ENCODE measurements around the gene PRKCQ. TPM values are rescaled to one million over a fixed set of nuclear protein-coding genes. Genes with fewer than 3 reads are reported as not detected.
"Not testable (repeated sequence)": the region's sequence is repeated elsewhere in the genome, so short reads cannot be mapped to it uniquely, and the experiment has no call there.

The PRKCQ gene
- total RNA-seq, 1 donor from 2014 or later, result 24.0 TPM

DNA sequence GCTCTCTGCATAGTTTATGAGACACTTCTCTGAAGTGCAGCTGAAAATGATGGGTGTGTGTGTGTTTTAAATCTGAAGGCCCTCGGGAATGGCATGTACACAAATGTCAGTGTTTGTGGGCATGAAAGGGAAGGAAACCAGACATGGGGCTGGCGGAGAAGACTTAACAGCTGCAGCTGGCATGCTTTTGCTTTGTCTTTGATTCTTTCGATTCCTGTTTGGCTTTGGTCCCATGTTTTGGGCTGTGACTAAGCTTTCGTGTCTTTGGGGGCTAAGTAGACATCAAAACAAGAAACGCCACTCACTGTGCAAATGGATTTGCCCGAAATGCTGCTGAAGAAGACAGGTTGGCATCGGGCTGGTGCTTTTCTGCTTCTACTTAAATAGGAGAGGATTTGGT lies 198.0 kb downstream of the PRKCQ start:
- TF ChIP-seq, protein P1, sequence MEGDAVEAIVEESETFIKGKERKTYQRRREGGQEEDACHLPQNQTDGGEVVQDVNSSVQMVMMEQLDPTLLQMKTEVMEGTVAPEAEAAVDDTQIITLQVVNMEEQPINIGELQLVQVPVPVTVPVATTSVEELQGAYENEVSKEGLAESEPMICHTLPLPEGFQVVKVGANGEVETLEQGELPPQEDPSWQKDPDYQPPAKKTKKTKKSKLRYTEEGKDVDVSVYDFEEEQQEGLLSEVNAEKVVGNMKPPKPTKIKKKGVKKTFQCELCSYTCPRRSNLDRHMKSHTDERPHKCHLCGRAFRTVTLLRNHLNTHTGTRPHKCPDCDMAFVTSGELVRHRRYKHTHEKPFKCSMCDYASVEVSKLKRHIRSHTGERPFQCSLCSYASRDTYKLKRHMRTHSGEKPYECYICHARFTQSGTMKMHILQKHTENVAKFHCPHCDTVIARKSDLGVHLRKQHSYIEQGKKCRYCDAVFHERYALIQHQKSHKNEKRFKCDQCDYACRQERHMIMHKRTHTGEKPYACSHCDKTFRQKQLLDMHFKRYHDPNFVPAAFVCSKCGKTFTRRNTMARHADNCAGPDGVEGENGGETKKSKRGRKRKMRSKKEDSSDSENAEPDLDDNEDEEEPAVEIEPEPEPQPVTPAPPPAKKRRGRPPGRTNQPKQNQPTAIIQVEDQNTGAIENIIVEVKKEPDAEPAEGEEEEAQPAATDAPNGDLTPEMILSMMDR (IDR thresholded peaks at IDR 0.05; ENCODE audit: unreplicated experiment), result no peak
- H3K27me3 Mint-ChIP-seq (ENCODE audit: unreplicated experiment), result peaks cover 11% of the 10 kb centered on the region
- H3K4me1 Mint-ChIP-seq (ENCODE audit: unreplicated experiment), result no peaks in the 10 kb centered on the region
- no peak for DNase-seq (ENCODE audit: low spot score)
- peaks cover 24% of the 10 kb centered on the region for H3K9me3 Mint-ChIP-seq (ENCODE audit: unreplicated experiment)
- H3K36me3 Mint-ChIP-seq (ENCODE audit: low read depth, unreplicated experiment), result peaks cover 24% of the 10 kb centered on the region
- H3K4me3 Mint-ChIP-seq (ENCODE audit: unreplicated experiment), result no peak overlapping the region
- no peak overlapping the region for H3K27ac Mint-ChIP-seq (ENCODE audit: unreplicated experiment)

DNA sequence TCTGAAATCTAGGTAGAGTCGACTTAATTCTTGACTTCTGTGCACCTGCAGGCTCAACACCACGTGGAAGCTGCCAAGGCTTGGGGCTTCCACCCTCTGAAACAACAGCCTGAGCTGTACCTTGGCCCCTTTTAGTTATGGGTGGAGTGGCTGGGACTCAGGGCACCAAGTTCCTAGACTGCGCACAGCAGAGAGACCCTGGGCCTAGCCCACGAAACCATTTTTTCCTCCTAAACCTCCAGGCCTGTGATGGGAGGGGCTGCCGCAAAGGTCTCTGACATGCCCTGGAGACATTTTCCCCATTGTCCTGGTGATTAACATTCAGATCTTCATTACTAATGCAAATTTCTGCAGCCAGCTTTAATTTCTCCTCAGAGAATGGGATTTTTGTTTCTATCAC lies 199.6 kb downstream of the PRKCQ start:
- H3K9me3 Mint-ChIP-seq (ENCODE audit: unreplicated experiment), result peaks cover 24% of the 10 kb centered on the region
- H3K4me3 Mint-ChIP-seq (ENCODE audit: unreplicated experiment), result peak overlapping the region; percentile 38

DNA sequence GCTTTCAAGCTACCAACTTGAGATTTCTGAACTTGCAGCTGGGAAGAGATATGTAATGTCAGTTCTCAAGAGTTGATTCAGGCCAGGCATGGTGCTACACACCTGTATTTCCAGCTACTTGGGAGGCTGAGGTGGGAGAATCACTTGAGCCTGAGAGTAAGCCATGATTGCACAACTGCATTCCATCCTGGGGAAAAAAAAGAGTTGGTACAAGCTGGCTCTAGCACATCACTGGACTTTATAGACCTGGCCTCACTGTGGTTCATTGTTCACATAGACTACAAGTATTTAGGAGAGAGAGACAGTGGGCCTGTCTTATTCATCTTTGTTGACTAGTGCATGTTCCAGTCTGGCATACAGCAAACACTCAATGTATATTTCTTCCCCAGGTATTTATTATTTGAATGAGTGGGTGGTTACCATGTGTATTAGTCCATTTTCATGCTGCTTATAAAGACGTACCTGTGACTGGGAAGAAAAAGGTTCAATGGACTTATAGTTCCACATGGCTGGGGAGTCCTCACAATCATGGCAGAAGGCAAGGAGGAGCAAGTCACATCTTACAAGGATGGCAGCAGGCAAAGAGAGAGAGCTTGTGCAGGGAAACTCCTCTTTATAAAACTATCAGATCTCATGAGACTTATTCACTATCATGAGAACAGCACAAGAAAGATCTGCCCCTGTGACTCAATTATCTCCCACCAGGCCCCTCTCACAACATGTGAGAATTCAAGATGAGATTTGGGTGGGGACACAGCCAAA lies 200.9 kb downstream of the PRKCQ start:
- Mint-ChIP-seq H3K9me3 (ENCODE audit: unreplicated experiment) (peaks cover 24% of the 10 kb centered on the region), H3K36me3 (ENCODE audit: low read depth, unreplicated experiment) (peaks cover 24% of the 10 kb centered on the region), H3K27me3 (ENCODE audit: unreplicated experiment) (peaks cover 10% of the 10 kb centered on the region), H3K4me3 (ENCODE audit: unreplicated experiment) (peak overlapping the region; percentile 31), H3K27ac (ENCODE audit: unreplicated experiment) (no peak overlapping the region), H3K4me1 (ENCODE audit: unreplicated experiment) (no peaks in the 10 kb centered on the region)
- no peak for DNase-seq (ENCODE audit: low spot score)
- TF ChIP-seq, protein P1 (IDR thresholded peaks at IDR 0.05; ENCODE audit: unreplicated experiment), result no peak

More for the DNA sequence above, 199.6 kb downstream of the PRKCQ start:
- H3K27ac Mint-ChIP-seq (ENCODE audit: unreplicated experiment); H3K4me1 Mint-ChIP-seq (ENCODE audit: unreplicated experiment); DNase-seq (ENCODE audit: low spot score): not testable (repeated sequence)
- peaks cover 11% of the 10 kb centered on the region for H3K27me3 Mint-ChIP-seq (ENCODE audit: unreplicated experiment)
- H3K36me3 Mint-ChIP-seq (ENCODE audit: low read depth, unreplicated experiment), result peaks cover 24% of the 10 kb centered on the region

All from endothelial cell (in vitro differentiated cells).